Cardiac muscle cell (in vitro differentiated cells and primary cell): ENCODE results near the gene EYA2. TPM values are rescaled to one million over a fixed set of nuclear protein-coding genes. Genes with fewer than 3 reads are reported as not detected.
"Not testable (repeated sequence)": the region's sequence is repeated elsewhere in the genome, so short reads cannot be mapped to it uniquely, and the experiment has no call there.

Experiments used
- DNase-seq, 2 donors: peaks; one replicate each; pipeline versions ENCODE4 v3.0.0 to v3.0.0-alpha.2; 2010 to 2017; ENCODE audit warnings: low read depth in 1 of 2, low spot score in 1 of 2
- H3K27ac ChIP-seq: fragments of 200-600 bp; sonication (generic); 2 replicates; pipeline ENCODE4 v1.5.1; 2016
- H3K27me3 ChIP-seq: fragments of 200-600 bp; sonication (generic); 2 replicates; pipeline ENCODE4 v1.6.0; 2016; ENCODE audit warnings: control low read depth
- H3K36me3 ChIP-seq: fragments of 200-600 bp; sonication (generic); 2 replicates; pipeline ENCODE4 v1.5.1; 2016; ENCODE audit warnings: control low read depth
- H3K4me1 ChIP-seq: fragments of 200-600 bp; sonication (generic); 2 replicates; pipeline ENCODE4 v1.8.1; 2017; ENCODE audit warnings: low read depth, mild to moderate bottlenecking, mixed run types
- H3K4me3 ChIP-seq: fragments of 200-600 bp; sonication (generic); 2 replicates; pipeline ENCODE4 v1.5.1; 2016; ENCODE audit warnings: mild to moderate bottlenecking
- H3K9me3 ChIP-seq: fragments of 200-600 bp; sonication (generic); 2 replicates; pipeline ENCODE4 v1.5.1; 2017; ENCODE audit warnings: low read depth, mild to moderate bottlenecking, control low read depth
- polyA plus RNA-seq: library from polyadenylated mRNA; unstranded; fragments of >200 nt; fragmentation: Nextera tagmentation; extraction: Ambion mirVana; gene quantifications from 2 replicates; pipeline ENCODE4 v1.2.1, GENCODE V29; 2016
- total RNA-seq: library from RNA; depleted of rRNA; stranded (reverse); fragments of >200 nt; gene quantifications from 2 replicates; pipeline ENCODE4 v1.2.3, GENCODE V29; 2016
- TF ChIP-seq, protein P1 (sequence below): IDR thresholded peaks from 2 replicates; pipeline ENCODE4 v1.5.1; 2012; ENCODE audit warnings: low read depth, mild to moderate bottlenecking, low read length

EYA2 gene
- total and polyA plus RNA-seq, 2 experiments from 2014 or later, result 0.30 TPM; not detected in 1

DNA sequence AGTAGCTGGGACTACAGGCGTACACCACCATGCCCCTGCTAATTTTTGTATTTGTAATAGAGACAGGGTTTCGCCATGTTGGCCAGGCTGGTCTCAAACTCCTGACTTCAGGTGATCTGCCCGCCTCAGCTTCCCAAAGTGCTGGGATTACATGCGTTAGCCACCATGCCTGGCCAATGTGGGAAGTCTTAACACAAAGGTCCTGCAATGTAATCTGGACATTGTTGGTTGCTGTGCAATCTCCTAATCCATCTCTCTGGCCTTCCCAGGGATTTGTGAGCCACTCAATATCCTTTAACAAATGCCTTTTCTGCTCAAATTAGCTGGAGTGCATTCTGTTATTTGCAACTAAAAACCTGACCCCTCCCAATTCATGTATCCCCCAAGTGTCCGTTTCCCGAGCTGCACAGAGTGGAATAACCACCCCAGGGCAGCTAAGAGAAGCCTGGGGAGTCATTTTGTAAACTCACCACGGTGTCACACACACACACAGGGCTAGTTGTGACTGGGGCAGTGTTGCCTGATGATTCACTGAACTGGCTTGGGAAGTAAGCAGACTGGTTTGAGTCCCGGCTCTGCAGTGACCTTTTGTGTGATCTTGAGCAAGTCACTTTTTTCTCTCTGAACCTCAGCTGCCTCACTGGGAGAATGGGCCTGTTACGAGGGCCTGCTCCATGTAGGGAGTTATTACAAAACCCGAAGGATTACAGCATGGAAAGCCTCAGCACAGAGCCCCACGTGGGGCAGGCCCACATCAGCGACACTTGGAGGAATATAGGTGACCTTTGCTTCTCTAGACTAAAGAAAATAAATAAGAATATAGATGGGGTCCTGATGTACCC is 309.6 kb downstream of the EYA2 start:
- no peak overlapping the region for H3K27ac ChIP-seq
- H3K4me1 ChIP-seq, result no peaks in the 10 kb centered on the region
- H3K27me3 ChIP-seq, result no peaks in the 10 kb centered on the region
- no peaks in the 10 kb centered on the region for H3K9me3 ChIP-seq
- TF ChIP-seq, protein P1, sequence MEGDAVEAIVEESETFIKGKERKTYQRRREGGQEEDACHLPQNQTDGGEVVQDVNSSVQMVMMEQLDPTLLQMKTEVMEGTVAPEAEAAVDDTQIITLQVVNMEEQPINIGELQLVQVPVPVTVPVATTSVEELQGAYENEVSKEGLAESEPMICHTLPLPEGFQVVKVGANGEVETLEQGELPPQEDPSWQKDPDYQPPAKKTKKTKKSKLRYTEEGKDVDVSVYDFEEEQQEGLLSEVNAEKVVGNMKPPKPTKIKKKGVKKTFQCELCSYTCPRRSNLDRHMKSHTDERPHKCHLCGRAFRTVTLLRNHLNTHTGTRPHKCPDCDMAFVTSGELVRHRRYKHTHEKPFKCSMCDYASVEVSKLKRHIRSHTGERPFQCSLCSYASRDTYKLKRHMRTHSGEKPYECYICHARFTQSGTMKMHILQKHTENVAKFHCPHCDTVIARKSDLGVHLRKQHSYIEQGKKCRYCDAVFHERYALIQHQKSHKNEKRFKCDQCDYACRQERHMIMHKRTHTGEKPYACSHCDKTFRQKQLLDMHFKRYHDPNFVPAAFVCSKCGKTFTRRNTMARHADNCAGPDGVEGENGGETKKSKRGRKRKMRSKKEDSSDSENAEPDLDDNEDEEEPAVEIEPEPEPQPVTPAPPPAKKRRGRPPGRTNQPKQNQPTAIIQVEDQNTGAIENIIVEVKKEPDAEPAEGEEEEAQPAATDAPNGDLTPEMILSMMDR, result no peak
- peak in 1 of 2 donors; percentile 31 for DNase-seq
- no peak overlapping the region for H3K4me3 ChIP-seq
- peaks cover 3% of the 10 kb centered on the region for H3K36me3 ChIP-seq

DNA sequence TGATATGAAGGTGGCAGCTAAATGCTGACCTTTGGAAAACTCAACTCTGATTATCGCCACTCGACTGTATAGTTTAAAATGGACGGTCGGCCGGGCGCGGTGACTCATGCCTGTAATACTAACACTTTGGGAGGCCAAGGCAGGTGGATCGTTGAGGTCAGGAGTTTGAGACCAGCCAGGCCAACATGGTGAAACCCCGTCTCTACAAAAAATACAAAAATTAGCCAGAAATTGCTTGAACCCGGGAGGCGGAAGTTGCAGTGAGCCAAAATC is 310.1 kb downstream of the EYA2 start:
- H3K36me3 ChIP-seq, H3K27ac ChIP-seq, H3K4me3 ChIP-seq, H3K27me3 ChIP-seq, DNase-seq, H3K4me1 ChIP-seq, H3K9me3 ChIP-seq: not testable (repeated sequence)

DNA sequence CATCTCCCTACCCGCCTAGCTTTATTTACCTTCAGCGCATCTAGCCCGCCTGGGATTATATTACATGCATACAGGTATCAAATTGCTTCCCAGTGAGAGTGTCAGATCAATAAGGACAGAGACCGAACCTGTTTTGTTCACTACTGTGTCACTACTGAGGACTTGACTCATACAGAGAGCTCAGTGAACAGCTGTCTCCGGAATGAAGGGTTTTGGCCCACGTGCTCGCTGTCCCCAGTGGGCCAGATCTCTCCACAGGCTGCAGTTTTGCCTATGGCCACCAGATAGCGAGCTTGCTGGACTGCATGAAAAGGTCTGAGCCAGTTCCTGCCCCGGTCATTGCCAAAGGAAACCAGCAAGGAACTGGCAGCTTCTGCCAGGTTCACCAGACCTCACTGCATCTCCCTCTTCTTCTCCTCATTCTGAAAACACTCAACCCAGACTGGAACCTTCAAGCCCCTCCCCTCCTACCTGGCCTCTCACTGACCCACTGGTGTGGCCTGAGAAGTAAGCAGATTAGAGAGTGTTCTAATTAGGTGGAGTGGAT is 311.0 kb downstream of the EYA2 start:
- H3K27ac ChIP-seq, result no peak overlapping the region
- no peaks in the 10 kb centered on the region for H3K27me3 ChIP-seq
- no peak overlapping the region for H3K4me3 ChIP-seq
- no peaks in the 10 kb centered on the region for H3K9me3 ChIP-seq
- H3K36me3 ChIP-seq, result peaks cover 15% of the 10 kb centered on the region
- TF ChIP-seq, protein P1, result peak; percentile 82
- DNase-seq, result peak; percentile 34 to 87
- H3K4me1 ChIP-seq, result no peaks in the 10 kb centered on the region

DNA sequence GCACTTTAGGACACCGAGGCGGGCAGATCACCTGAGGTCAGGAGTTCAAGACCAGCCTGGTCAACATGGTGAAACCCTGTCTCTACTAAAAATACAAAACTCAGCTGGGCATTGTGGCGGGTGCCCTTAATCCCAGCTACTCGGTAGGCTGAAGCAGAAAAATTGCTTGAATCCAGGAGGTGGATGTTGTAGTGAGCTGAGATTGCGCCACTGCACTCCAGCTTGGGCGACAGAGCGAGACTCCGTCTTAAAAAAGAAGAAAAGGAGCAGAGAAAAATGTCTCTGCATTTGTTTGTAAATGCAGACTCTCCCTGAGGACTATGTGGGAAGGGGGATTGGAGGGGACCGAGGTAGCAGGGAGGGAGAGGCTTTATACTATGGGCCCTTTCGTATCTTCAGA is 311.9 kb downstream of the EYA2 start:
- H3K27me3 ChIP-seq, H3K4me1 ChIP-seq, H3K9me3 ChIP-seq, H3K4me3 ChIP-seq, DNase-seq, H3K27ac ChIP-seq: not testable (repeated sequence)
- H3K36me3 ChIP-seq, result peaks cover 23% of the 10 kb centered on the region

DNA sequence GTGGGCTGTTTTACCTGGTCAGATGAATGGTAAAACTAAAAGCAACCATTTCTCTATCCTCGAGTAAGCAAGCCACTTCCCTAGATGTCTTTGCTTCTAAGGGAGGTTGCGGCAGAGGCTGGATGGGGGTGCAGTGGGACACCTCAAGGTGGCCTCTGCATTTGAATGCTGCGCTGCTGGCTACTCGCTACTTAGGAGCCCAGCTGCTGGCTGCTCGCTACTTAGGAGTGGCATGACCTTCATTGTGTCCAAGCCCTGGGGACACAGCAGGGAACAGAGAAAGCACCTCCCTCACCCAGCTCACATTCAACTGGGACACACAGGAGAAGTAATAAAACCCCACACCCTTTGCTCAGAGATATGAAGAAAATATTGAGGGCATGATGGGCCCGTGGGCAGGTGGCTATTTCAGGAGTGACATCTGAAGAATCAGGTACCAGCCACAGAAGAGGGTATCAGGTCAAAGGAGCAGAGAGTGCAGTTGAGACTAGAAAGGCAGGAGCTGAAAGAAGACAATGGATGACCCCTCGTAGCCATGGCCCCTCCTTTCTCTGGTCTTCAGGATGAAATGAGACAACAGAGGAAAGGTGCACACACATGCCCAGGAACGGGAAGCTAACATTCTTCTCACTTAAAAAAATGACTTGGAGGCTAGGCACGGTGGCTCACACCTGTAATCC is 312.5 kb downstream of the EYA2 start:
- DNase-seq, result no peak
- TF ChIP-seq, protein P1, result no peak

DNA sequence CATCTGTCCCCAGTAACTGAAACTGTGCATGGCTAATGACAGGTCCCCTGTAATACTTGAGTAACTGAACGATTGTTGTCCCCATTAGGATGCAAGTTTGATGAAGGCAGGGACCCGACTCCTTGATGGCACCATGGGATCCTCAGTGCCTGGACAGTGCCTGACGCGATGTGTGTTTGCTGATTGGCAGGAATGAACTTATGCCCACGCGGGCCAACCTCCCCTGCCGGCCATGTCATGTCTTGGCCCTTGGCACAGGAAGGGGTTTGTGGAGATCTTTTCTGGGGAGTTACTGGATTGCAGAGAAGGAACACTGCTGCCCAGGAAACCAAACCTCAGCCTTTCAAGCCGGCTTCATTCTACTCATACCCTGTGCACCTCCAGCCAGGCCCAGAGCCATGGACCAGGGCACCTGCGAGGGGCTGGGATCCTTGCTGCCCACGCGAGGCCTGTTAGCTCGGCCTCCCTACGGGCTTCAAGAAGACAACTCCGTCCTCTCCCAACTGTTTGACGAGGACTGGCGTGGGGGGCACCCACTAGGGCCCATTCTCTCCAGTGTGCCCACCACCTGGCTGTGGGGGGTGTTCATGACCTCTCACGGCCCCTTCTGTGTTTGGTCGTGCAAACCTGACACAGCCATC is 314.0 kb downstream of the EYA2 start:
- Histone ChIP-seq H3K36me3 (peaks cover 32% of the 10 kb centered on the region), H3K4me1 (peaks cover 9% of the 10 kb centered on the region), H3K9me3 (no peaks in the 10 kb centered on the region), H3K27ac (no peak overlapping the region), H3K27me3 (no peaks in the 10 kb centered on the region), H3K4me3 (no peak overlapping the region)
- no peak for DNase-seq
- TF ChIP-seq, protein P1, result no peak

More for the DNA sequence above, 312.5 kb downstream of the EYA2 start:
- no peaks in the 10 kb centered on the region for H3K9me3 ChIP-seq
- no peaks in the 10 kb centered on the region for H3K4me1 ChIP-seq
- H3K27ac ChIP-seq, result no peak overlapping the region
- no peak overlapping the region for H3K4me3 ChIP-seq
- H3K27me3 ChIP-seq, result no peaks in the 10 kb centered on the region
- peaks cover 29% of the 10 kb centered on the region for H3K36me3 ChIP-seq
